SK-MEL-5 (cell line): ENCODE results near the gene NUP107. TPM values are rescaled to one million over a fixed set of nuclear protein-coding genes. Genes with fewer than 3 reads are reported as not detected.

Experiments
- DNase-seq: peaks from one replicate; pipeline ENCODE4 v3.0.0-alpha.2; 2016; ENCODE audit warnings: low read depth, low spot score
- in situ Hi-C: cut with HindIII; loops from 2 replicates; pipeline ENCODE4 v1.10.0; 2016; ENCODE audit warnings: low sequenced_read_pairs, high pct_unique_total_duplicates, low pct_unique_long_range_greater_than_20kb
- total RNA-seq: library from RNA; depleted of rRNA; stranded (reverse); fragments of >200 nt; shearing (Covaris generic); gene quantifications from 2 replicates; pipeline ENCODE4 v1.2.3, GENCODE V29; 2014; rRNA removed

NUP107 gene
- total RNA-seq, 1 experiment from 2014 or later: 69.8 TPM

DNA sequence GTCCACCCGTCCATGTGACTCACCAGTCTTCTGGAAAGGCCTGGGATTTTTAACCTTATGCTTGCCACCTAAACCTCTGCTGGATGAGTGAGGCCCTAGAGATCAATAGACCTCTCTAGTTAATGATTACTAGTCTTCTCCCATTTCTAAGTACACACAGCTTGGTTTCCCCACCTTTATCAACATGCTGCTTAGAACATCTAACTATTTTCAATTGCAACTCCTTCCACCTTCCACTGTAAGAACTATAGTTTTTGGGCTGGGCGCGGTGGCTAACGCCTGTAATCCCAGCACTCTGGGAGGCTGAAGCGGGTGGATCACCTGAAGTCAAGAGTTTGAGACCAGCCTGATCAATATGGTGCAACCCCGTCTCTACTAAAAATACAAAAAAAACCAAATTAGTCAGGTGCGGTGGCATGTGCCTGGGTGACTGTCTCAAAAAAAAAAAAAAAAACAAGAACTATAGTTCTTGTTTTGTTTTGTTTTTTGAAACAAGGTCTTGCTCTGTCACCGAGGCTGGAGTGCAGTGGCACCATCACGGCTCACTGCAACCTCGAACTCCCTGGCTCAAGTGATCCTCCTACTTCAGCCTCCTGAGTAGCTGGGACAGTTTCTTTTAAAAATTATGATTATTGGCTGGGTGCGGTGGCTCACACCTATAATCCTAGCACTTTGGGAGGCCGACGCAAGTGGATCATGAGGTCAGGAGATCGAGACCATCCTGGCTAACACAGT lies 102.5 kb downstream of the NUP107 start:
- in situ Hi-C loops: no loop called here
- no peak for DNase-seq

- no peak for DNase-seq
- in situ Hi-C loops: no loop called here
These were observed 103.5 kb downstream of the NUP107 start for GRCh38 chr12:68790081-68790951.

- in situ Hi-C loops: no loop called here
- DNase-seq: no peak
These were observed 104.1 kb downstream of the NUP107 start for GRCh38 chr12:68790952-68791234.

- in situ Hi-C loops: no loop called here
- DNase-seq: no peak
These were observed 105.2 kb downstream of the NUP107 start for GRCh38 chr12:68791897-68792481.

DNA sequence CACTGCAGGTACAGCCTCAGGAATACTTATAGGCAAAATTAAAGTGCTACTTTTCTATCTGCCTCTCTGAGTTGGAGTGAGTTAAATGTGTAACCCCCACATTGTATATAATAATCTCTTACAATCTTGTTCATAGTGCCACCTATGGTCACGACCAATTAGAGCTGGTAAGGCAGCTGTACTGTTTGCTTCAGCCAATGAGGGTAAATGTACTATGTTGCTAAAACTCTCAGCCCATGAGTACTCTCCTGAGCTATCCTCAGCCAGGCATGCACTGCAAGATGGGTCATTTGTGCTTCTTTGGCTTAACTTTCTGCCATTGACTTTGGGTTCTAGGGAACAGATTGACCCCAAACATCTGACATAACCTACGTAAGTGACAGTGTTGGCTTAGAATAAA lies 106.2 kb downstream of the NUP107 start:
- peak; percentile 86 for DNase-seq

GRCh38 chr12:68793436-68793835 lies 106.7 kb downstream of the NUP107 start:
- in situ Hi-C loops: no loop called here
- no peak for DNase-seq

More for the DNA sequence above, 106.2 kb downstream of the NUP107 start:
- in situ Hi-C loops: no loop called here

DNA sequence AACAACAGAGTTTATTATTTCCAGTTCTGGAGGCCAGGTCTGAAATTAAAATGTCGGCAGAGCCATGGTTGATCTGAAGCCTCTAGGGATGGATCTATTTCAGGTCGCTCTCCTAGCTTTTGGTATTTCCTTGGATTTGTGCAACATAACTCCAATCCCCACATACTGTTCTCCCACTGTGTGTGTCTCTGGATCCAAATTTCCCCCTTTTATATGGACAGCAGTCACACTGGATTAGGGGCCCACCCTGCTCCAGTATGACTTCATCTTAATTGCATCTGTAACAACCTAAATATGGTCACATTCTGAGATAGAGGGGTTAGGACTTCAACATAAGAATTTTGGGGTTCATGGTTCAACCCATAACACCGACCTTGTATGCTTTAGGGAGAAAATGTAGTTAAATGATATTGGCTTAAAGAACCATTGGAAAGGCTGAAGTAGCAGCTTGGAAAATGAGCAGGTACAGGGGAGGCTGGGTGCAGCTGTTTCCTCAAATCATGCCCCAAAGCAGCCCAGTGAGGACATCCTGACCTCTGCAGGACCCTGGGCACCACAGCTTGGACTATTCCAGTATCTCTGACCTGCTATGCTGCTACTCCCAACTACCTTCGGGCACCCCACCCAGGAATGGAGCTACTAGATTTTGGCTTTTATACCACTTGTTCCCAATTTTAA lies 107.3 kb downstream of the NUP107 start:
- in situ Hi-C loops: no loop called here
- DNase-seq: no peak

GRCh38 chr12:68794653-68795251 lies 108.0 kb downstream of the NUP107 start:
- in situ Hi-C loops: no loop called here
- no peak for DNase-seq

Other genes with a start within 250 kb of the NUP107 start
- gene RAP1B, start 76.1 kb upstream of the NUP107 start, total RNA-seq: 131 and 144 TPM in 2 replicates
- 5.5 and 8.6 TPM in 2 replicates for gene SLC35E3, start 59.2 kb downstream of the NUP107 start, total RNA-seq
- 147 and 155 TPM in 2 replicates for gene MDM2, start 121.2 kb downstream of the NUP107 start, total RNA-seq
- gene CPM, start 246.2 kb downstream of the NUP107 start, total RNA-seq: 15.0 and 18.2 TPM in 2 replicates